Fibroblast of skin of left biceps (primary cell): ENCODE results near the gene CLPX.
"Not testable (repeated sequence)": the region's sequence is repeated elsewhere in the genome, so short reads cannot be mapped to it uniquely, and the experiment has no call there.

Experiments used
- DNase-seq, 2 experiments: peaks; one replicate each; pipeline ENCODE4 v3.0.0-alpha.2; 2013; ENCODE audit warnings: low read depth in 2 of 2

Gene CLPX

DNA sequence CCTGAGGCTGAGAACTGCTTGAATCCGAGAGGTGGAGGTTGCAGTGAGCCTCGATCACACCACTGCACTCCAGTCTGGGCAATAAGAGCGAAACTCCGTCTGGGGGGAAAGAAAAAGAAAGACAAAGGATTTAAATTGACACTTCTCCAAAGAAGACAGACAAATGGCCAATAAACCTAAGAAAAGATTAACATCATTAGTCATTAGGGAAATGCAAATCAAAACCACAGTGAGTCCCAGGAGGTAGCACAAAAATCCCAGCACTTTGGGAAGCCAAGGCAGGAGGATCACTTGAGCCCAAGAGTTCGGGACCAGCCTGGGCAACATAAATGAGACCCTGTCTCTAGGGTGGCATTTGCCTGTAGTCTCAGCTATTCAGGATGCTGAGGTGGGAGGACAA lies 12.6 kb downstream of the CLPX start:
- DNase-seq: no peak

DNA sequence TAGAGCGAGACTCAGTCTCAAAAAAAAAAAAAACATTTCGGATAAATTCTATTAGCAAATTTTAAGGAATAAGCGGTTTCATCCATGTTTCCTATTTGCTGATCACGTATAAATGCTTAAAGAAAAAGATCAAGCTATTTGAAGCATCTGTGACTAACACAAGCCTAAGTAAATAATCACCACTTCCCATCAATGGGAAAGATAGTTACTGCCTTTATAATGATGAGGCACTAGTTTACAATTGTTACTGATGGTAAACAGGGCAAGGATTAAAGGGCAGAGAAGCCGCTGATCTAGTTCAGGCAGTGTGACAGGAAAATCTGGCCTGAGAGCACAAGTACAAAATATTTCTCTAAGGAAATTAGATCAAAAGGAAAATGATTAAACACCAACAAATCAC lies 13.7 kb downstream of the CLPX start:
- no peak for DNase-seq

DNA sequence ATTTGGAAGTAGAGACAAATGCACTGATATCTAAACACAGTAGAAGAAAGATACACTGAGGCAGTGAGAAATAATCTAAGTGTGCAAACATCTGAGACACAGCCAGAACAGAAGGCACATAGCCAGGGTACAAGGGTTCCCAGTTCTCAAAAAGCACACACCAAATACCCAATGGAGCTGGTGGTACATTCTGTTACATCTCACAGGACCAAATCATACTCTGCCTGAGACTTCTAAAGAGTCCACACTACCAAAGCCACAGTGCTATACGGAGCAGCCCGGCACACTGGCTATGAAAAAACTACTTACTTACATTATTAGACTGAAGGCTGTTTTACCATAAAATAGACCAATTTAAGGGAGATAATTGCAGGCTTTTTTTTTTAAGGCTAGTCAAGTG lies 19.3 kb downstream of the CLPX start:
- DNase-seq: no peak

DNA sequence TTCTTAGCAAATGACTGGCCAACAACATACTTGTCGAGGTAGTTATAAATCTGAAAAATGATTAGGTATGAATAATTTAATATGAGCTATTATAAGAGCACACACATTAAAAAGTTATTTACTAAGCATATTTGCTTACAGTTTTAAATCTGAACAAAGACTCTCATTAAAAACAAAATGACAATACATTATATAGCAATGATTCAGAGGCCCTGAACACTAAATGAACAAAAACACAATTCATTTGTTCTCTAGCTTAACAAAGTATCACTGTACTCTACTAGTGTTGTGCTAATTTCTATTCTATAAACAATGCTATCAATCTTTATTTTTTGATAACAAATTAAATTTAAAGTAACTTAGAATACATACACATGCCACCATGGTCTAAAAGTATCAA lies 21.0 kb downstream of the CLPX start:
- DNase-seq: no peak

DNA sequence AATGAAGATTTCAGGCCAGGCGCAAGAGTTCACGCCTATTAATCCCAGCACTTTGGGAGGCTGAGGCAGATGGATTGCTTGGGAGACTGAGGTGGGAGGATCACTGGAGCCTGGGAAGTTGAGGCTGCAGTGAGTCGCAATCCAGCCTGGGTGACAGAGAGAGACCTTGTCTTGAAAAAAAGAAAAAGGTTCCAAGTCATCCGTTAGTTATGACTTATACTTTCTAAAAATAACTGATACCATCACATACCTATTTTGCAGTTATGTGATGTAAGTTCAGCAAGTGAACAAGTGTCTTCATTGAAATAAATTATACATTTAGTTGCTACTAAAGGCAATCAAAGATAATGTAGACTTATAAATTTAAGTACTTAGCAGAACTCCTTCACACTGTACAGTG lies 22.1 kb downstream of the CLPX start:
- no peak for DNase-seq

DNA sequence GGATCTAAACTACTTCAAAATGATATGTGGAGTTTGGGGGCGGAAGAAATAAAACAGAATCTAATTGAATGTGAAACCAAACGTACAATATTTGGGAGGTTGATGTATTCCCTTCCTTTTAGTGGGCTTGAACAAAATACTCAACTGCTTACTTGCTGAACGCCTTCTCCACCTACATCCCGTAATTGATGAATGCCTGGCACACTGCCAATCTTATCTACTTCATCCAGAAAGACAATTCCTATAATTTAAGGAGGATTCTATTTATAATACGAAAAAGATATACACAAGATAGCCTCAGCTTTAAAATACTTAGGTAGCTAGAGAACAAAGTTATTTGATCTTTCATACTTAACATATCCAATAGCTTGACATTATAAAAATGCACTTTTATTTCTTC lies 28.4 kb downstream of the CLPX start:
- no peak for DNase-seq

DNA sequence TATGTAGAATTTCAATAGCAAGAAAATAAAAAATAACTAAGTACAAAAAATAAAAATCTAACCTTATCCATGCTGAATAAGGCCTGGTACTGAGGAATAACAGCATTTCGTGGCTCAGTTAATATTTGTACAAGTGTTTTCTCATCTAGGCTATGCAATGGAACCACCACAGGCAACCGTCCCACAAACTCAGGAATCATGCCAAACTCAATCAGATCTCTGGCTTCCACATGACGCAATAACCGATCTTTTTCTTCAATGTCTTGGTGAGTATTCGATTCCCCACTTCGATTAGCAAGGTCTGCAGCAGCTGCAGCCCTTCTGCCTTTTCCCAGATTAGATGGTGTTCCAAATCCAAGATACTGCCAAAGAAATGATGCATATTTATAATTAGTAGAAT lies 30.4 kb downstream of the CLPX start:
- DNase-seq: no peak

DNA sequence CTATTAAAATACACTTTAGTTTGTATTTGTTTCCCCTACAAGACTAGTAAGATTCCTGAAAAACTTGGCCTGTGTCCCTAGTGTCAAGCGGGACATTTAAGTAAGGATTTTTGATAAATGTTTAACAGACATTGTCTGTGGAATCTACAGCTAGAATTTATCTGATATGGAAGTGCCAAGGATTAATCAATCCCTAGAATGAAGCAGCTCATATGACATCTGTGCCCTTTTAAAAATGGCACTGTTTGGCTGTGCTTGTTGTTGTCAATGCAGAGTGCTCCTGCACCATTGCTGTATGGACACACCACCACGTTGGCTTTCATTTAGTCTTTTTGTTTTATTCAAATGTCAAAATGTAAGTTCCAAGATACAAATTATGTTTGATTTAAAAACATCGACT lies 37.2 kb downstream of the CLPX start:
- DNase-seq: no peak

DNA sequence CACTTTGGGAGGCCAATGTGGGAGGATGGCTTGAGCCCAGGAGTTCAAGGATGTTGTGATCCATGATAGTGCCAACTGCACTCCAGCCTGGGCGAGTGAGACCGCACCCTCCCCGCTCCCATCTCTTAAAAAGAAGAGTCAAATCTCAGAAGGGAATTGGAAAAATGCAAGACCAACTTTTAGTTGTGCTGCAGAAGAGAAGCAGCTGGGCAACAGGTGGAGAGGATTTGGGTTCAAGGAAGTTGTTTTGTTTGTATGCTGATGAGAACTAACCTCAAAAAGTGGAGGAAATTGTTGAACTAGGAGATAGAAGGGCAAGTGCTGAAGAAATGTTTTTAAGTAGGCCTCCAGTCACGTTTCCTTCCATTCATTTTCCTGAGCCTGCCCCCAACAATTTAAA lies 38.7 kb downstream of the CLPX start:
- DNase-seq: no peak

DNA sequence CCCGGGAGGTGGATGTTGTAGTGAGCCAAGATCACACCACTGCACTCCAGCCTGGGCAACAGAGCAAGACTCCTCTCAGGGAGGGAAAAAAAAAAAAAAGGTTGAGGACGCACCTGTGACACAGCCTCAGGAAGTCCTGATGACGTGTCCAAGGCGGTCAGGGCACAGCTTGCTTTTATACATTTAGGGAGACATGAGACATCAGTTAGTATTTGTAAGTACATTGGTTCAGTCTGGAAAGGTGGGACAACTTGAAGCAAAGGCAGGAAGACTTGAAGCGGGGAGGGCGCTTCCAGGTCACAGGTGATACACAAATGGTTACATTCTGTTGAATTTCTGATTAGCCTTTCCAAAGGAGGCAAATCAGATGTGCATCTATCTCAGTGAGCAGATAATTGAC lies 46.5 kb downstream of the CLPX start:
- not testable (repeated sequence) for DNase-seq

DNA sequence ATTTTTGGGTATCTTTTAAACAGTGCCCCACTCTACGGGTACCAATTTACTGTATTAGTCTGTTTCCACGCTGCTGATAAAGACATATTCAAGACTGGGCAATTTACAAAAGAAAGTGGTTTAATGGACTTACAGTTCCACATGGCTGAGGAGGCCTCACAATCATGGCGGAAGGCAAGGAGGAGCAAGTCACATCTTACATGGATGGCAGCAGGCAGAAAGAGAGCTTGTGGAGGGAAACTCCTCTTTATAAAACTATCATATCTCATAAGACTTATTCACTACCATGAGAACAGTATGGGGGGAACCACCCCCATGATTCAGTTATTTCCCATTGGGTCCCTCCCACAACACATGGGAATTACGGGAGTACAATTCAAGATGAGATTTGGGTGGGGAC lies 47.2 kb downstream of the CLPX start:
- not testable (repeated sequence) for DNase-seq

DNA sequence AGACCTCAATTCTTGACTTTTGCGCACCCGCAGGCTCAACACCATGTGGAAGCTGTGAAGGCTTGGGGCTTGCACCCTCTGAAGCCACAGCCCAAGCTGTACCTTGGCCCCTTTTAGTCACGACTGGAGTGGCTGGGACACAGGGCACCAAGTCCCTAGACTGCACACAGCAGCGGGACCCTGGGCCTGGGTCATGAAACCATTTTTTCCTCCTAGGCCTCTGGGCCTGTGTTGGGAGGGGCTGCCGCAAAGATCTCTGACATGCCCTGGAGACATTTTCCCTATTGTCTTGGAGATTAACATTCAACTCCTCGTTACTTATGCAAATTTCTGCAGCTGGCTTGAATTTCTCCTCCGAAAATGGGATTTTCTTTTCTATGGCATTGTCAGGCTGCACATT lies 48.1 kb downstream of the CLPX start:
- not testable (repeated sequence) for DNase-seq

DNA sequence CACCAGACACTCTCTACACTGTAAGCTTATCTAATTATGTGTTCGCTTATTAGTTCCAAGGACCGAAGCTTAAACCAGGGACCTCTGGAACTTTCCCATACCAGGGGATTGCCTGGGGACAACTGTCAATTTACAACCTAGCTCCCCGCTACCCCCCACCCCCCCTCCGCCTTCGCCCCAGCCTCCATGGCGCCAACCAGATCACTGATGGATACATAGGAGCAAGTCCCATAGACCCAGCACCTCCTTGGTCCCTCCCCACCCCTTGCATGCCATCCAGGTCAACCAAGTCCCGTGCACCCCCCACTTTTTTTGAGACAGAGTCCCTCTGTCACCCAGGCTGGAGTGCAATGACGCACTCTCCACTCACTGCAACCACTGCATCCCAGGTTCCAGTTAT lies 50.6 kb downstream of the CLPX start:
- no peak for DNase-seq

DNA sequence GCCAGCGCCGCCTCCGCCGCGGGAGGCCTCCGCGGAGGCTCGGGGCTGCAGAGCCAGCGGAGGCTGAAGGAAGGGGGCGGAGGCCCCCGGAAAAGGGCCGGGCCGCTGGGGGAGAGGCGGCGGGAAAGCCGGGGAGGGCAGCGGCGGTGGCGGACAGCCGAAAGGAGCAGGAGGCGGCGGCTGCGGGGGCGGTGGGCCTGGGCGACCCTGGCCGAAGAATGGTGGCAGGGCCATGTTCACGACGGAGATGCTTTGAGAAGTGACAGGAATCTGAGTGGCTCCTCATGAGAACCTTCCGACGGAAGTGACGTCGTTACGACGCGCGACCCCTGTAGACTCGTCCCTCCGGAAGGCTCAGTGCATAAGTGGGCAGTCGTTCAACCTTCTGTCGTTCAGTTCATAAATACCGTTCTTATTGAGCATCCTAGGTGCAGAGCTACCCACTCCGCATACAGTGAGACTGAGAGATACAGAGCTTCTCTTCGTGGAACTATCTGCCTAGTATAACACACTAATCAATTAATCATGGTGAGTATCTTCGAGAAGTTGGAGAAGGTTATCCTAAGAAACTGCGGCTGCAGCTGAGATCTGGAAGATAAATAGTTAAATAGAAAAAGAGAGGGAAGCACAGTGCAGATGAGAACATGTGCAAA lies 51.5 kb downstream of the CLPX start, which contains the start of gene PDCD7:
TSS of gene PDCD7 (minus strand) at position 261 of the 653 bp plus-strand sequence. CDS start at position 234, 27 bp downstream.
- DNase-seq: peak; percentile 62 to 71

DNA sequence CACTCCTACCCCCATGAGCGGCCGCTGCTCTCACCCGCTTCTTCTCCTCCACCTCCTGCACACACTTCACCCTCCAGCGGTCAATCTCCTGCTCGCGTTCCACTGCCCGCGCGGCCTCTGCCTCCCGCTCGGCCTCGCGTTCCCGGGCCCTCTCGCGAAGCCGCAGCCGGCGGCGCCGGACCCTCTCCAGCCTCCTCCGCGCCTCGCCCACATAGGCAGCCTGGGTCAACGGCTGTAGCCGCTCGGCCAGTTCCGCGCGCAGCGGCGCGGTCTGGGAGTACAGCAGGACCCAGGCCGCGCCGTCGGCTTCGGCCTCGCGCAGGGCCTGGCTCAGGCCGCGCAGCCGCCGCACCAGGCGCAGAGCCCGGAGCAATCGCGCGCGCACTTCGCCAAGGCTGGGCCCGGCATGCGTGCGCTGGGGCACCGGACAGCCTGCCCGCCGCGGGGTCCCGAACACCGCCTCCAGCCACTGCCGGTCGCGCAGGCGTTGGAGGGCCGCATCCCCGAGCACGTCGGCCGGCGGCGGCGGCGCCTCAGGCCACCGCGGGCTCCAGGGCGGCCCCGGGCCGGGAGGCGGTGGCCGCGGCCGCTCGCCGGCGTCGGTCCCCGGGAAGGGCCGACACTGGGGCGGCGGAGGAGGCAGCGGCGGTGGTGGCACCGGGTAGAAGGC lies 52.1 kb downstream of the CLPX start:
- DNase-seq: no peak

DNA sequence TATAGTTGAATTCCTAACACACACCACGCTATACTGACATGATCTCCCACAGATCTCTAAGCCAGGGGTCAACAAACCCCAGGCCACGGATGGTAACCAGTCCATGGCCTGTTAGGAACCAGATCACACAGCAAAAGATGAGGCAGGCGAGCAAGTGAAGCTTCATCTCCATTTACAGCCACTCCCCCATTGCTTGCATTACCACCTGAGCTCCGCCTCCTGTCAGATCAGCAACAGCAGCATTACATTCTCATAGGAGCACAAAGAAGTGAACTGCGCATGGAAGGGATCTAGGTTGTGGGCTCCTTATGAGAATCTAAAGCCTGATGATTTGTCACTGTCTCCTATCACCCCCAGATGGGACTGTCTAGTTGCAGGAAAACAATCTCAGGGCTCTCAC lies 54.2 kb downstream of the CLPX start:
- DNase-seq: no peak

DNA sequence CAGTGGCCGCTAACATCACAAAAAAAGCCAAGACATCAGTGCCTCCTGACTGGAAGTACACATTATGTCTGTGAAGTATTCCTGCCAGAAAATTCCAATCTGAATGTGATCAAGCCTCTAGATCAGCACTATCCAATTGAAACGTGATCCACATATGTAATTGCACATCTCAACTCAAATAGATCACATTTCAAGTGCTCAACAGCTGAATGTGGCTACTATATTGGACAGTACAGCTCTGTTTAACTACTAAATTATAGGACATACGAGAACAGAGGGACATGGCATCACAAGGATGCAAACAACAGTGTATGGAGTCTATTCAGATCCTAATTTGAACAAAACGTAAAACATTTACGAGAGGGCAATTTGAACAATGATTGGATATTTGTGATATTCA lies 69.6 kb downstream of the CLPX start:
- DNase-seq: no peak

DNA sequence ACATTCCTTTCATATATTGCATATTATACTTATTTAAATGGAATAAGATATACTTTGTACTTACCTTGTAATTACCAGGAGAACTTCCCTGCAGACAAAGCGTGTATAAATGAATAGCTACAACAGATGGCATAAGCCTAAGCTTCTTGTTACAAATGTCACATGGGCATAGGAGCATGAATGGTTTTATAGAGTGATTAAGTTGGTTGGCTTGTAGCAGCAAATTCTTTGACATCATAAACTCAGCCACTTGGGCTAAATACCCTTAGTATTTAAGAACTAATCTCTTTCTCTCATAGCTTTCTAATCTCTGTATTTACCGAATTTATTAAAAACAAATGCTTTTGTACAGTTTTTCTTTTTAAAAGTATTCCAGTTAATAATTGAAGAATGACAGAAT lies 70.1 kb downstream of the CLPX start, which contains the start of gene UBAP1L:
TSS of gene UBAP1L (minus strand) at position 115 of the 400 bp plus-strand sequence. CDS start 8,985 bp downstream, outside the sequence.
- DNase-seq: no peak

DNA sequence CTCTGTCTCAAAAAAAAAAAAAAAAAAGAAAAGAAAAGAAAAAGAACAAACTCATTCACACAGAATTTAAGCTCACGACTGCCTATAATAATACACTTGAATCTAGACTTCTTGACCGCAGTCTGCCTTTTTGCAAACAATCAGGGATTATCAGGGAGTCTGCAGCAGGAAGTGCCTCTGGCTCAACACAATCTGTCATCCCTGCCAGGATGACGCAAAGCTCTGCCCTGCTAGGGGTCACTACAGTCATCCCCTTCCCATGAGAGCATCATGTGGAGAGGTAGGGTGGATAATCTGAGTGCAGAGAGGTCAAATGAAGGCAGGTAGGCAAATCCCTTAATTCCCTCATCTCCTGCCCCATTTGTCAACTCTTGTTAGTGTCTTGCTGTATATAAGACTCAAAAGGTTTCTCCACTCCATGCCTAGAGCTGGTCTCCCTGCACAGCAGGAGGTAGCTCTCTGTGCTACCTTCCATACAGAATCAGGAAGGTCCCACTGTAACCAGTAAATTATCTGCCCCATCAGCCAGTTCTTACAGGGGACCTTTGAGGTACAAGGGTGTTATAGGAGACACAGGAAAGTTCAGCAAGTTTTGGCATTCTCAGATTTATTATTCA lies 74.4 kb downstream of the CLPX start:
- DNase-seq: no peak

DNA sequence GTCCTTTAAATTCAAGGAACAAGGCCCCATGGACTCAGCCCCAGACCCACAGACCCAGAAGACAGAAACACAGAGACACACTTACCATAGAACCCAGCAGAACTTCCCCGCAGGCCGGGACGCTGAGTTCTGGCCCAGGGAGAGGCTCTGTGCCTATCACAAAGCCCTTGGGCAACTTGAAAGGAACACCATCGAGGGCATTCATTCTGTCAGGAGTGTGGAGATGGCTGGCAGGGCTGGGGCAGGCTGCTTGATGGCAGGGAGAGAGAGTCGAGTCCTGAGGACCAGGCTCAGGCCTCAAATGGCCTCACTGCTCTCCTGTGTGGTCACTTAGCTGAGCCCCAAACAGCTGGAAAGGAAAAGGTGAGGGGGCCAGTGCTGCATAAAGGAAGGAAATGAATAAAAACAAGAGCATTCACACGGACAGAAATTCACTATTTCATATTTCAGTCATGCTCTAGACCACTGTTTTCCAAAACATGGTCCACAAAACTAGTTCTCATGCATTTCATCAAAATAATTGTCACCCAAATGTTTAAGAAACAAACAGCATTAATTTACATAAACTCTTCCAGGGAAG lies 79.0 kb downstream of the CLPX start:
- no peak for DNase-seq

DNA sequence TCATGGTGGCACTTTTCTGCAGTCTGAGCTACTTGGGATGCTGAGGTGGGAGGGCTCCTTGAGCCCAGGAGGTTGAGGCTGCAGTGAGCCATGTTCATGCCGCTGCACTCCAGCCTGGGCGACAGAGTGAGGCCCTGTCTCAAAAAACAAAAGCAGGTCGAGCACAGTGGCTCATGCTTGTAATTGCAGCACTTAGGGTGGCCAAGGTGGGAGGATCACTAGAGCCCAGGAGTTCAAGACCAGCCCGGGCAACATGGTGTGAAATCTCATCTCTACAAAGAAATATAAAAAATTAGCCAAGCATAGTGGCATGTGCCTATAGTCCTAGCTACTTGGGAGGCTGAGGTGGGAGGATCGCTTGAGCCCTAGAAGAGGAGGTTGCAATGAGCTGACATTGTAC lies 80.1 kb downstream of the CLPX start:
- no peak for DNase-seq

DNA sequence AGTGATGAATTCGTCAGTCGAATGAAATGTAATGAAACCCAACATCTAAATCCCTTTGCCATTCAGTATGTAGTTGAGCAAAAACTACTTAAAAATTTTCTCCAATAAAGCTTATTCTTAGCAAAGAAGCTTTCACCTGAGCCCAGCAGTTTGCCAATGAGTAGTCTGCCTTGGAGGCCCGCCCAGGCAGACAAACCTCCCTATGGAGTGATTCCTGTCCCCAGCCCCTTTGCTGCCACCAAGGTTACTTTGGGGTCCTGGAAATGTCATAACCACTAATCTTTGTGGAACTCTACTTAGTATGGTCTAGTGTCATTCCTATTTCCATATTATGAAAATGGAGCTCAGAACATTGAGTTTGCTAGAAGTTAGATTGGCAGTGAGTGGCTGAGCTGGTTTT lies 82.2 kb downstream of the CLPX start:
- no peak for DNase-seq
